ENCODE measurements around the gene ZKSCAN8.
"Not testable (repeated sequence)": the region's sequence is repeated elsewhere in the genome, so short reads cannot be mapped to it uniquely, and the experiment has no call there.

The ZKSCAN8 gene

DNA sequence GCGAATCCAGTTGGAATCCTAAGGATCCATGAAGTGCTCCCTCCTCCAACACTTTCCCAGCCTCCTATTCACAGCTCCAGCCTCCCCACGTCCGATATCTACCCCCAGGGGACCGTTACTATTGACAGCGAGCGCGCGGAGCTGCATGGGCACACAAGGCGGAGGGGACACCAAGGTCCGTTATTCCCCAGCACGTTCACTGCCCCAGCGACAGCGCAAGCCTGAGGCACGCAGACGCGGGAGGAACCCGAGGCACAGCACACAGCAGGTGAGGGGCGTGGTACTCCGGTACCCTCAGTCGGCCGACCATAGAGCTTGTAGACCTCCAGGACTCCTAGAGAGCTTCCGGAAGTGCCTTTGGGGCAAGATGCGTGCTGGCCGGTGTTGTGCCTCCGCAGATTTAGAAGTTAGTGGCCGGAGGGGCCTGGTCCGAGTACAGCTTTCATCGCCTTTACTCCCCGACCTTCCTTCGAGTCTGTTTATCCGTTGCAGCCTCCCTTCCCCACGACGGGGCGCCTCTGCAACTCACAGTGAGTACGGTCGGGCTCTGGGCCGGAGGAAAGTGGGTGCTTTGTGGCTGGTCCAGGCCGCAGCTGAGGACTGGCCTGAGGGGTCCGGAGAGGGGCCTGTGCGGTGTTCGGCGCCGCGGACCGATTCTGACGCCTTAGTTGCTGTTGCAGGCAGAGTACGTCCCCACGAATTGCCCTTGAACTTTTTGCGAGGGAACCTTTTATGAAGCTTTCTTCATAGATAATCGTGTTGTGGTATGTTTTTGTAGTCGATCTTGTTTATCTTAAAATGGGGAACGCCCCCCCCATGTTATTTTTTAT, at the start of gene ZKSCAN8:
TSS of gene ZKSCAN8 (plus strand) at position 384 of the 830 bp plus-strand sequence. CDS start 6,525 bp downstream, outside the sequence.
- peak; percentile 63 to 73 for DNase-seq (ENCODE audit: low read depth in 2 of 2)

DNA sequence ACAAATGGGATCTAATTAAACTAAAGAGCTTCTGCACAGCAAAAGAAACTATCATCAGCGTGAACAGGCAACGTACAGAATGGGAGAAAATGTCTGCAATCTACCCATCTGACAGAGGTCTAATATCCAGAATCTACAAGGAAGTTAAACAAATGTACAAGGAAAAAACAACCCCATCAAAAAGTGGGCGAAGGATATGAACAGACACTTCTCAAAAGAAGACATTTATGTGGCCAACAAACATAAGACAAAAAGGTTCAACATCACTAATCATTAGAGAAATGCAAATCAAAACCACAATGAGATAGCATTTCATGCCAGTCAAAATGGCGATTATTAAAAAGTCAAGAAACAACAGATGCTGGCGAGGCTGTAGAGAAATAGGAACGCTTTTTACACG, 39.5 kb upstream of the ZKSCAN8 start:
- DNase-seq (ENCODE audit: low read depth in 2 of 2) = not testable (repeated sequence)

DNA sequence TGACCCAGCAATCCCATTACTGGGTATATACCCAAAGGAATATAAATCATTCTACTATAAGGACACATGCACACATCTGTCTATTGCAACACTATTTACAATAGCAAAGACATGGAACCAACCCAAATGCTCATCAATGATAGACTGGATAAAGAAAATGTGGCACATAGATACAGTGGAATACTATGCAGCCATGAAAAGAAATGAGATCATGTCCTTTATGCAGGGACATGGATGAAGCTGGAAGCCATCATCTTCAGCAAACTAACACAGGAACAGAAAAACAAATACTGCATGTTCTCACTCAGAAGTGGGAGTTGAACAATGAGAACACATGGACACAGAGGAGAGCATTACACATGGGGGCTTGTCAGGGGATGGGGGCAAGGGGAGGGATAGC, 39.0 kb upstream of the ZKSCAN8 start:
- not testable (repeated sequence) for DNase-seq (ENCODE audit: low read depth in 2 of 2)

DNA sequence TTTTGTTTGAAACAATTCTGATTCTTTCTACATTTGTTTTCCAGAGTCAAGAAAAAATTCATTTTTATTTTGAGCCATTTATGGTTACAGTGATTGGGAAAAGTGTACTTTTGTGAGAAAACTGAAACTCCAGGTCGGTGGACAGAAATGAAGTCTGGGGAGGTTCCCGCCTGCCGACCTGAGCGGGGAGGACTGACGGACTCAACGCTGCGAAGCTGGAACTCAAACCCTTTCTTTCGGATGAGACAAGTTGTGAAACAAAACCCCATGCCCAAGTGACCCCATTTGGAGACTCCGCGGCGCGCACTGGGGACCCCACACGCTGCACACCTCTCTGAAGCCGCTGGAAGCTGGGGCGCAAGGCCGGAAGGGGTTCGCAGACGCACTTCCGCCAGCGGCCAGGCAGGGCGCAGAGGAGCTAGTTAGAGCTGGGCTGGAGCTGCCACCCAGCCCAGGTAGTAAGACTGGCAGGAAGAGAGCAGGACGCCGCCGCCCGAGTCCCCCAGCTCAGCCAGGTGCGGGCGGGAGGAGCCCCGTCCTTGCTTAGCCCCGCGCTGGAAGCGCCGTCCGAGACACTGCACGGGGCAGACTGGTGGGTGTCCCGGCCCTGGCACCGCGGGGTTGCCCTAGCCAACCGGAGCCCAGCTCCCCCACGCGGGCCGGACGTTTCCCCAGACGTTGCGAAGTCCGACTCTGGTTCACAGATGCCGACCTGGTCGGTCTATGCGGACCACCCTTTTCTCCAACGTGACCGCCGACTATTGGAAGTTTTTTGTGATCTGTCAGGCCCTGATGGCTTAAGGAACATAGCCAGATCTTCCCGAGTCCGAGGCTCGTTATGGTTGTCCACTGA, 37.1 kb upstream of the ZKSCAN8 start:
- DNase-seq (ENCODE audit: low read depth in 2 of 2) = peak; percentile 66 to 79

DNA sequence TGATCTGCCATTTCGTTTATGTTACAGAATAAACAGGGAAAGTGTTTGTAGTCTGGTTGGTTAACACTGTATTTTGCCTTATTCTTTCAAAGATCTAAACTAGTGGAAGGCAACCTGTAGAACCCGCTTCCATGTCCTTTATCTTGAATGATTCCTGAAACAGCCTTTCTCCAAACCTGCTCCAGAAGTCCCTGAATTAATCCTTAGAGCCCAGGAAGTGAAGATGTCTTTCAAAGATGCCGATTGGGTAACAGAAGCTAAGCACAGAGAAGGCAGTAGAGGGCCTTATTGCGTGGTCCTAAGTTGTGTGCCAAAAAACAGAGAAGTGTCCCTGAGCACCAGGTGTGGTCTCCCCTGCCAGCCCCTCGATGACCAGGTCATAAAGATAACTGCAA, 36.4 kb upstream of the ZKSCAN8 start:
- no peak for DNase-seq (ENCODE audit: low read depth in 2 of 2)

DNA sequence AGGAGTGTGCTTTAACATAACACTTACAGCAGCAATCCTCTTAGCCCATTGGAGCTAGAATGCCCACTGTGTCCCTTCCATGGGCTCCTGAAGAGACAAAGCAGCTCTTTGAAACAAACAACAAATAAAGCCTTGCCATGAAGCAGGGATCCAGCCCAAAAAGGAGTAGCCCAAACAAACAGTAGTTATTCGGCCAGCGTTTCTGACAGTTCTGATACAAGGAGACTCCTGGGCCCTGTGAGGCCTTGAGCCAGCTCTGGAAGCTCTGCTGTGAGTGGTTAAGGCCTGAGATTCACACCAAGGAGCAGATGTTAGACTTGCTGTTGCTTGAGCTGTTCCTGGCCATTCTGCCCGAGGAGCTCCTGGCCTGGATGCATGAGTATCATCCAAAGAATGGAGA, 34.2 kb upstream of the ZKSCAN8 start:
- DNase-seq (ENCODE audit: low read depth in 2 of 2) = no peak

DNA sequence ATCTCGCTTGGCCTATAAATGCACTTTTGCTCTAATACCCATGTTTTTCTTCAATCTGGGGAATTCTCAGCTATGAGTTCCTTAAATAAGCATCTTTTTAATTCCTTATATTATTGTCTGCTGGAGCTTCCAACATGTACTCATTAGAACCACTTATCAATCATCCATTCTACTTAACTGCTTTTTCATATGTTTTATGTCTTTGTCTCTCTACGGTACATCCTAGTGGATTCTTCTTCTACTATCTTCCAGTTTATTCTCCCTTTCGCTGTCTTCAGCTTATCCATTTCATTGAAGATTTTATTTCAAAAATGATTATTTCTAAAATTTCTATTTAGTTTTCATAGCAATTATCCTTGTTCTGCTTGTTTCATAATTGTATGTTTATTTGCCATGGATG, 29.7 kb upstream of the ZKSCAN8 start:
- no peak for DNase-seq (ENCODE audit: low read depth in 2 of 2)

DNA sequence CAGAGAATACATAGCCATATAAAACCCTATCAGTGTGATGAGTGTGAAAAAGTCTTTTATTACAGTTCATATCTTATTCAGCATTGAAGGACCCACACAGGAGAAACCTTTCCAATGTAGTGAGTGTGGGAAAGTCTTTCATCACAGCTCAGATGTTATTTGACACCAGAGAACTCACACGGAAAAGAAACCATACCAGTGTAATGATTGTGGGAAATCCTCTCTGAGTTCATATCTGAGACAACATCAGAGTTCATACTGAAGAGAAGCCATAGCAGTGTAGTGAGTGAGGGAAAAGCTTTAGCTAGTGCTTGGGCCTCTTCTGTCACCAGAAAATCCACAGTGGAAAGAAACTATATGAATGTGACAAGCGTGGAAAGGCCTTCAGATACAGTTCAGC, 25.9 kb upstream of the ZKSCAN8 start:
- DNase-seq (ENCODE audit: low read depth in 2 of 2) = no peak

DNA sequence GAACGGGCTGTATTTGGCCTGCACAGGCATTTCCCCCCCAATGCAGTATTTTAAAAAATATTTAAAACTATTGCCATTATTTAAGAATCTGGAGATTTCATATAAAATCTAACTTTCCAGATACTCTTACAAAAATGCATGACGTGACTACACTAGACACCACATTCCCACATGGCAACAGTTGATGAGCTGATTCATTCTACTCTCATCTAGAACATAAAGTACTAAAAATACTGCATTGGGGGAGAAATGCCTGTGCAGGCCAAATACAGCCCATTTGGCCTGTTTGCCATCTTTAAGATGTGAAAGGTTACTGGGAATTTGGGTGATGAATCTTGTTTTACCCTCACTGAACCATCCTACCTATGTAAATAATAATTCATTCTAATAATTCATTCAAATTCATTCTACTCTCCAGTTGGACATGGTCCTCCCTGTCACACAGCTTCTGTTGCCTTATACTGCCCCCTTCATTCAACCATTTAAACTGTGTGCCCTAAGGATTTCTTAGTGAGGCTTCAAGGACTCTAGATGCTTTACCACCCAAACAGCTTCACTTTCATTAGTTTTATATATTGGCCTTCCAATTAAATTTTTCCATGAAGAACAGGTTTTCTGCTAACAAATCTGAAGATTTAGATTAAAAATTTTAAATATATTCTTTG, 24.2 kb upstream of the ZKSCAN8 start:
- DNase-seq (ENCODE audit: low read depth in 2 of 2) = no peak

DNA sequence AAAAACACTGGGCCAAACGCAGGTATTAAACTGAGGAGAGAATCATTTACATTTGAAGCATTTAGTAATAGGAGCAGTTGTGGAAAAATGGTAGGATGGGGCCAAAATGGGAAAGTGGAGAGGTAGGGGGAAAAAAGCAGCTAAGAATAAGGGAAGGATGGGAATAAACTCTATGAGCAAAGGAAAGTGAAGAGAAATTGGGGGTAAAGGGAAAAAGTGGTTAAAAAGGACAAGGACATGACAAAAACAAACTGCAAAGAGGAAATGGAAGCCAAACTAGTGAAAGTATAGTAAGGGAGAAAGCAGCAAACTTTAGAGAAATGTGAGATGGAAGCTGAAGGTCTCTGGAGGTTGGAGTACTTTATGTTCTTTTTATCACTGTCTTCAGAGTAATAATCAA, 23.5 kb upstream of the ZKSCAN8 start:
- no peak for DNase-seq (ENCODE audit: low read depth in 2 of 2)

DNA sequence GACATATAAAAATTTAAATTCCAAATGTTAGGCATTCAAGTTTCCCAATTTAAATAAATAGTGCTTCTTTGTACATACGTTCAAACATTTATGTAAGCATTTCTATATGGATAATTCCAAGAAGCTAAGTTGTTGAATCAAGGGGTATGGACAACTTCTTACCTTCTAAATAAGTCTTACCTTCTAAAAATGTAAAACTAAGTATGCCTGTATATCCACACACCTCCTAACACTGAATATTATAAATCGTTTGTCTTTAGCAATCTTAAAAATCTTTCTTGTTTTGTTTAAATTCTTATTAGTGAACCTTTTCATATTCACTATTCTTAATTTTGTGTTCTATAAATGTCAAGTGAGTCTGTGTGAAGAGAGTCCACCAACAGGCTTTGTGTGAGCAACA, 19.8 kb upstream of the ZKSCAN8 start:
- DNase-seq (ENCODE audit: low read depth in 2 of 2) = no peak

DNA sequence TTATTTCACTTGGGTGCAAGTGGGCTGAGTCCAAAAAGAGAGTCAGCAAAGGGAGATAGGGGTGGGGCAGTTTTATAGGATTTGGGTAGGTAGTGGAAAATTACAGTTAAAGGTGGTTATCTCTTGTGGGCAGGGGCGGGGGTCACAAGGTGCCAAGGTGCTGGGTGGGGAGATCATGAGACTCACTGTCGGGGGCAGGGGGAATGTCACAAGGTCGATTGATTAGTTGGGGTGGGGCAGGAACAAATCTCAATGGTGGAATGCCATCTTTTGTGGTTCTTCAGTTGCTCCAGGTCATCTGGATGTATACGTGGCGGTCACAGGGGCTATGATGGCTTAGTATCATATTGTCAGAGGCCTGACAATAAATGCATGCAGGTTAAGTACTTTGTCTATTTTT, 19.4 kb upstream of the ZKSCAN8 start:
- DNase-seq (ENCODE audit: low read depth in 2 of 2) = not testable (repeated sequence)

DNA sequence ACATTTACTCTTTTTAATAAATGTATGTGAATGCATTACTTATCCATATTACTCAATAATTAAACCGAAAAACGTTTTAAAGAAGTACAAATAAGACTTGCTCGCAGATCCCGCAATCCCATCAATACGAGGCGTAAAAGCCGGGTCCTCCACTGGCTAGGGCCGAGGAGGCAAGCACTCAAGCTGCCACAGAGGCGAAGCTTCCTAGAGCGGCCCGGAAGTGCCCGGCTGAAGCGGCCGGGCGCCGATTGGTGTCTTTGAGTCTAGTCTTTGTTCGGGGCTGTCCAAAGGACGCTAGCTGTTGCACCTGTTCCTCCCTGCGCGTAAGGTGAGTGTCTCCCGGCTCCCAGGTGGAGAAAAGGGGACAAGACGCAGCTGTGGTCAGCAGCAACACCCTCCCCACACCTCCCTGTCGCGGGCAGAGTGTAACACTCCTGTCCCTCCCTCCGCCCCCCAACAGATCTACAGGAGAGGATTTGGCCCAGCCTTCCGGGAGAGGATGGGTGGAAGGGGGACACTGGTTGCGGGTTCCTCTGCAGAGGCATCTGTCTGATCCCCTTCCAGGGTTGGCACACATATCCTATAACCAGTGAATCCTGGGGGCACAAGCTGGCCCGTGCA, 17.2 kb upstream of the ZKSCAN8 start, which contains the start of gene ZSCAN16:
TSS of gene ZSCAN16 (plus strand) at position 260 of the 621 bp plus-strand sequence. CDS start 835 bp downstream, outside the sequence.
- DNase-seq (ENCODE audit: low read depth in 2 of 2) = peak; percentile 40 to 63

DNA sequence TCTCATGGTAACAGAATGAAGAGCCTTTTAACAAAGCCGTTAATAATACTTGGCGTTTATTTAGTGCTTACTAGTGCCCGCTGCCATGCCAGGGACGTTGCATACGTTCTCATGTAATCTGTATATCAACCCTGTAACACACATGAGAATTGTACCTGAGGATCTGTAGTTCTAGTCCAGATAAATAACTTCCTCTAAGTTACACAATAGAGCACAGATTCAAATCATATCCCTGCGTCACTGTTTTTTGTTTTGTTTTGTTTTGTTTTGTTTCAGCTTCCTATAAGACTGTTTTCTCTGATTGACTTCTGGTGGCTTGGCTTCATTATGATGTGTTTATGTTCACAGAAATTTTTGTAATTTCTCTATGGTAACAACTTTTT, 16.7 kb upstream of the ZKSCAN8 start:
- no peak for DNase-seq (ENCODE audit: low read depth in 2 of 2)

DNA sequence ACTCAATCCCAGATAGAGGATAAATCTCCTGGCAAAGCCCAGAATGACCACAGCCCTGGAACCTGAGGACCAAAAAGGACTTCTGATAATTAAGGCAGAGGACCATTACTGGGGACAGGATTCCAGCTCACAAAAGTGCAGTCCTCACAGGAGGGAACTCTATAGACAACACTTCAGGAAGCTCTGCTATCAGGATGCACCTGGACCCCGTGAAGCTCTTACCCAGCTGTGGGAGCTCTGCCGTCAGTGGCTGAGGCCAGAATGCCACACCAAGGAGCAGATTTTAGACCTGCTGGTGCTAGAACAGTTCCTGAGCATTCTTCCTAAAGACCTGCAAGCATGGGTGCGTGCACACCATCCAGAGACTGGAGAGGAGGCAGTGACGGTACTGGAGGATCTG, 16.3 kb upstream of the ZKSCAN8 start:
- DNase-seq (ENCODE audit: low read depth in 2 of 2) = no peak

DNA sequence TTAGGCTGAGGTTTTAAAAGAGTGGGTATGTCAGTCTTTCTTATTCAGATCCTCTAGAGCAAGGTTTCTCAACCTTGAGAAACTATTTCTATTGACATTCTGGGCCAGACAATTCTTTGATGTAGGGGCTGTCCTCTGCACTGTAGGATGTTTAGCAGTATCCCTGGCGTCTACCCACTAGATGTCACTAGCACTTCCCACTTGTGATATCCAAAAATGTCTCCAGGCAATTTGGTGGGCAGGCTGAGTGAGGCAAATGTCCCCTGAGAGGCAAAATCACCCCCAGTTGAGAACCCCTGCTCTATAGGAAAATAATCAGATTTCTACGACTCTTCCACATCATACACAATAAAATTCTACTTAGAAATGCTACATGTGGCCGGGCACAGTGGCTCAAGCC, 7.7 kb upstream of the ZKSCAN8 start:
- DNase-seq (ENCODE audit: low read depth in 2 of 2) = no peak

DNA sequence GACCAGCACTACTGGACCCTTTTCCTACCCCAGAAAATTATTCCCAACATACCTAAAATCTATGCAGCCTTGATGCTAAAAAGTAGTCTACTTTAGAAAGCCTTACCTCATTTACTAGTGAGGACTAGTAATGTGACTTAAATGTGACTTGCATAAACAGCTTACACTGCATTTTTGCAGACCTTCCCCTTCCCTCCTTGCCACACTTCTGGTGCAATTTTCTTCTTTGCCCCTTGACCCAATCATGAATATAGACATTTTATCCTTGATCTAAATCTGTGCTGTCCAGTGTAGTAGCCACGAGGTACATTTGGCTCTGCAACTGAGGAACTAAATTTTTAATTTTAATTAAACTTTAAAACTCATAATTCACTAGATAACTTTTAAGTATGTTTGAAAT, 7.0 kb upstream of the ZKSCAN8 start:
- no peak for DNase-seq (ENCODE audit: low read depth in 2 of 2)

DNA sequence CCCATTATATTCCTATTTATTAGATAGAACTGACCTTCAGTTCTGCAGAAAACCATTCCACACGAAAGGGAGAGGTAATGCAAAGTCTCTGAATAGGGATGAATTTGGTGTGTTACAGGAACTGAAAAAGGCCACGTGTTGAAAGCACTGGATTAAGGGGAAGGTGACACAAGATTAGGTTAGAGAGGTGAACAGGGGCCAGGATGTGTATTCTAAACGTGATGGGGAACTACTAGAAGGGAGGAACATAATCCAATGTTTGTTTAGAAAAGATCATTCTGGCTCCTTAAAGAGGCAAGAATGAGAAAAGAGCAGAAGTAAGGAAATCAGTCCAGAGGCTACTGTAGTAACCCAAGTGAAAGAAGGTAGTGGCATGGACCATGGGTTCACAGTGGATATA, 6.3 kb upstream of the ZKSCAN8 start:
- no peak for DNase-seq (ENCODE audit: low read depth in 2 of 2)

DNA sequence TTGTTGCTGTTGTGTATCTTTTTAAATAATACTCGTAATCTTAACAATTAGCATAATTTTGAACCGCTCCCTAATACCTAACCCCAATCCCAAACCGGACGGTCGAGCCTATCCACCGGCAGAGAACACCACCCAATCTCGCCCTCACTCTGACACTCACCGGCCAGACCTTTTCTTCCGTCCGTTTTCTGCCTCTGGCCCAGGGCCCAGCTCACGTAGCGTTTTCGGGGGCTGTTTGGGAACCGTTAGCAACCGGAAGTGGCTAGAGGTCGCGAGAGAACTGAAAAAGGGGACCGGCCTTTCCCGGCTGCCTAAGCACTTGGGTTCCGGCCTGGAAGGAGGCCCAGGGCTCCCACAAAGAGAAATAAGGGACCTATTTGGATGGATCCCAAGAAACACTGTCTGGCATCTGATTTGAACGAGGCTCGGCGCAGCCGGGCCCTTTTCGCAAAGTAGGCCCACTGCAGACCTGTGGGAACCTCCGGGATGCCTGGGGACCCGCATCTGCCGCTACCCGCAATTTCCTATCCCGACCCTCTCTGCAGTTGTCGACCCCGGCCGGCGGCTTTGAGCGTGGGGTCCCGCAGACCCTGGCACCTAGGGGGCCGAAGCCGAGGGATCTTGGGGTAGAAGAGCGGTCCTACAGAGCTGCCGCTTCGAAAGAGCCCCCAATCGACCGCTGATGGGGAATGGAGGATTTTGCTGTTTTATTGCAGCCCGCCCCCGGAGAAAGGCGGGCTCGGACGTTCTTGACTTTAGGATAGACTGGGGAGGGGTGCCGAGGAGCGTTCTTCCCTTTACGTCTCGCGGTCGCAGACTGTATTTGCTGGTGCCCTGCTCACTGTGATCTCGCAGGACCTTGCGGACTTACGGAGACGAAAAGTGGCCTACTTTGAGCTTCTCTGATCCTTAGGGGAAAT, 4.8 kb upstream of the ZKSCAN8 start:
- DNase-seq (ENCODE audit: low read depth in 2 of 2) = peak; percentile 62 to 66

DNA sequence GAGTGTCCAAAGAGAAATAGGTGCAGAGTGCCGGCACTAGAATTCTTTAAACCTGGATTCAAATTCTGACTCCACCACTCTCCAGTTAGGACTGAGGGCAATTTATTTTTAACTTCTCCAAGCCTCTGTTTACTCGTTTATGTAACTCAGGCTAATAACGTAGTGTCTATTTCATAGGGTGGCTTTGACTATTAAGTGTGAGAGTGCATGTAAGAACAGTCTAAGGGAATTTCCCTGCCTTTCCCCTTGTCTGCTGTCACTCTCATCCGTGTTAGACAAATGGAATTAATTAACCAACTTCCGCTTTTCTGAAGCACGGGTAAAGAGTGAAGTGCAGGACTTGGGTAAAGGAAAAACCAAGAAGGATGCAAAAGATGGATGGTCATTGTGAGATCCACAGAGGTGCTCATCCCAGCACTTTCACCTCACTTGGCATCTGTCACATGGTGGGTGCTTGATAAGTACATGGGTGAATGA, 4.1 kb upstream of the ZKSCAN8 start:
- DNase-seq (ENCODE audit: low read depth in 2 of 2) = peak in 1 of 2 donors; percentile 22
